HPDE6-E6E7 (cell line): ENCODE measurements around the gene B3GALT6.
A peak's percentile ranks its signal among the peaks of the same experiment; 100 is the strongest.
"Not testable (repeated sequence)": the region's sequence is repeated elsewhere in the genome, so short reads cannot be mapped to it uniquely, and the experiment has no call there.

Experiments
- DNase-seq: peaks from one replicate; pipeline ENCODE4 v3.0.0; 2011; ENCODE audit warnings: missing footprints; ENCODE audit errors: extremely low spot score

The B3GALT6 gene

DNA sequence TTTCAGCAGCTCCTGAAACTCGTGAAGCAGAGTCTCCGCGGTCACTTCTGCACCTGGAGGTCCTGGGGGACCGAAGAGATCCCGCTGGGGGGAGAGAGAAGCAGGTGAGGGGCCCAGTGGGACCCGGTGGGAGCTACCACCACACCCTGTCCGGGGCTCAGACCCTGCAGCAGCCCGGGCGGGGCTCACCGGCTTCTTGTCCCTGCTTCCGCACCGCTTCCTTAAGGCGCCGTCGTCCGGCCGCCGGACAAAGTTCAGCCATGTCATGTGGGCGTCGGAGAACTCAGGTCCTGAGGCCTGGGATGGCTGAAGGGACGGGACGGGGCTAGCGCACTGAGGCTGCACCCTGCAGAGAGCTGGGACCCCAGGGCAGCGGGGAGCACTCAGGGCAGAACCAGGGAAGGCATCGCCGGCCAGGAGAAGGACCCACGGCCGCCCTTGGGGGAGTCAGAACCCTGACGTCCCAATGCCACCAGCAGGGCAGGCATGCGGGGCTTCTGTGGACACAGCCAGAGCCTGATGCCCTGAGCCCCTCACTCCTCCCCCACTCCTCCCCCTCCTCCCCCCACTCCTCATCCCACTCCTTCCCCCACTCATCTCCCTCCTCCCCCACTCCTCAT is 12.3 kb downstream of the B3GALT6 start:
- DNase-seq: no peak

DNA sequence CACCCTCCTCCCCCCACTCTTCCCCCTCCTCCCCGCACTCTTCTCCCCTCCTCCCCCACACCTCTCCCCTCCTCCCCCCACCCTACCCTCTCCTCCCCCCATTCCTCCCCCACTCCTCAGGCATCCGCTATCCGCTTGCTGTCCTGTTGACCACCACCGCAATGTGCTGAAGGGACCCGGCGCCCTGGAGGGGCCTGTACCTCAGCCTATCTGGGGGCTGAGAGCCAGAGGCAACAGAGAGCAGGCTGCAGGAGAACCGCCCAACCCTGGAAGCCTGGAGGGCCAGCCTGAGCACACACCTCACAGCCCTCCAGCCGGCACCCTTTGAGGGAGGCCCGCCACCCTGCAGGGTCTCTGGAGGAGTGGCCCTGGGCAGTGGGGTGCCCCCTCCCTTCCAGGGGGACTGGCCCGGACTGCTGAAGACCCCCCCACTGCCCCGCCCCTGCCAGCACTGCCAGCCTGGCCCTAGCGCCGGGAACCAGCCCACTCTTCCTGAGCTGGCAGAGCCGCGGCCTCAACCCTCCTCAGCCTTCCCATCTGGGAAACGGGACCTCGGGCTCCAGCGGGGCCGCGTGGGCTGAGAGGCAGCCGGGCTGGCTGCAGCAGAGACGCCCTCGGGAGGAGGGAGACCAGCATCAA is 13.3 kb downstream of the B3GALT6 start:
- DNase-seq: no peak

- DNase-seq: no peak
These were observed 14.0 kb downstream of the B3GALT6 start for GRCh38 chr1:1245817-1246576.

- DNase-seq: no peak
These were observed 14.7 kb downstream of the B3GALT6 start, which contains the start of gene C1QTNF12 for GRCh38 chr1:1246577-1247340. Gene C1QTNF12 (minus strand): TSS chr1:1246722. CDS start chr1:1246690, 32 bp downstream.

DNA sequence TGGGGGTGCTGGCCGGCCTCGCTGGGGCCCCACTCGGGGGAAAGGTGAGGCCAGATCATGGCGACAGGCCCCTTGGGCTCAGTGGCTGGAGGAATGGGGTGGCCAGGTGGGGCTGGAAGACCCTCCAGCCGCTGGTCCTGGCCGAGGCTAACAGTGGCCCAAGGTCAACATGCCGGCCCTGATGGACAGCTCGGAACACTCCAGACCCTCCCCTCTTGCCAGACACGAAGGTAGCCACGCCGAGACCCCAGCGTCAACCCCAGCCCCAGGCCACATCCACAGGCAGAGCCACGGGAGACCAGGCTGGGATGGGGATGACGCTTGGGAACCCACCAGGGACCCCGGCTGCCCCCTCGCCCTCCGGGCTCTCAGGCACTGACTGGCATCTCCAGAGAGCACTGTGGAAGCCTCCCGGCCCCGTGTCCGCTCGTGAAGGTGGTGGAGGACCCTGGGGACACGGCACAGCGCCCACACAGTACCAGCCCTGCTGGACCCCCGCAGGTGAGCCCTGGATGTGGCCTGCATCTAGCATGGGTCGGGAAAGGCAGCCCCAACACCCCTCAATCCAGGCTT is 15.4 kb downstream of the B3GALT6 start:
- DNase-seq: no peak

DNA sequence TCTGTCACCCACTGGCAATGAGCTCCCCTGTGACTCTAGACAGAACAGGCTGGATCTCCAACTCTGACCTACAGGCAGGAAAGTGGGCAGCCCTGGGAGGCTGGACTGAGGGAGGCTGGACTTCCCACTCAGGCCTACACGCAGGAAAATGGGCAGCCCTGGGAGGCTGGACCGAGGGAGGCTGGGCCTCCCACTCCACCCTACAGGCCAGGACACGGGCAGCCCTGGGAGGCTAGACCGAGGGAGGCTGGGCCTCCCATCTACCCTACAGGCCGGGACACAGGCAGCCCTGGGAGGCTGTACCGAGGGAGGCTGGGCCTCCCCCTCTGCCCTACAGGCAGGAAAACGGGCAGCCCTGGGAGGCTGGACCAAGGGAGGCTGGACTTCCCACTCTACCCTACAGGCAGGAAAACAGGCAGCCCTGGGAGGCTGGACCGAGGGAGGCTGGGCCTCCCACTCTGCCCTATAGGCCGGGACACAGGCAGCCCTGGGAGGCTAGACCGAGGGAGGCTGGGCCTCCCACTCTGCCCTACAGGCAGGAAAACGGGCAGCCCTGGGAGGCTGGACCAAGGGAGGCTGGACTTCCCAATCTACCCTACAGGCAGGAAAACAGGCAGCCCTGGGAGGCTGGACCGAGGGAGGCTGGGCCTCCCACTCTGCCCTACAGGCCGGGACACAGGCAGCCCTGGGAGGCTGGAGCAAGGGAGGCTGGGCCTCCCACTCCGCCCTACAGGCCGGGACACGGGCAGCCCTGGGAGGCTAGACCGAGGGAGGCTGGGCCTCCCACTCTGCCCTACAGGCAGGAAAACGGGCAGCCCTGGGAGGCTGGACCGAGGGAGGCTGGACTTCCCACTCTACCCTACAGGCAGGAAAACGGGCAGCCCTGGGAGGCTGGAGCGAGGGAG is 16.2 kb downstream of the B3GALT6 start:
- not testable (repeated sequence) for DNase-seq

DNA sequence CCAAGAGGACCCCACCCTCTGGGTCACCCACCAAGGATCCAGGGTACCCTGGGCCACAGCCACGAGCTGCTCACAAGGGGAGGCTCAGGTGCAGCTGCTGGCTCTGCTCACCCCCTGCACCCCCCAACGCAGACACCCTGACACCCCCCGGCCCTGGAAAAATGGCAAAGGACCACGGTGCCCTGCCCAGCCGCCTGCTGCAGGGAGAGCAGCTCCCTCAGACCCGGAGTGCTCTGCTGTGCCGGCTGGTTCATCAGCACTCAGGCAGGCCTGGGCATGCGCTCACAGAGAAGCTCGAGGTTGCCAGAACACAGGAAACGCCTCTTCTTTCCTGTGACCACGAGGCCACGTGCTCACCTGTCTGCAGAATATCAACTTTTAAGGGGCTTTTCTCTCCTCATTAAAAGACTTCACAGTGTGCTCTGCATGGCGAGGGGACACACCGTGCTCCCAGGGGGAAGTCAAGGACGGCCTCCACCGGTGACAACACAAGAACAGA is 18.8 kb downstream of the B3GALT6 start:
- peak; percentile 95 for DNase-seq

GRCh38 chr1:1253314-1253713 is 21.3 kb downstream of the B3GALT6 start:
- DNase-seq: no peak

DNA sequence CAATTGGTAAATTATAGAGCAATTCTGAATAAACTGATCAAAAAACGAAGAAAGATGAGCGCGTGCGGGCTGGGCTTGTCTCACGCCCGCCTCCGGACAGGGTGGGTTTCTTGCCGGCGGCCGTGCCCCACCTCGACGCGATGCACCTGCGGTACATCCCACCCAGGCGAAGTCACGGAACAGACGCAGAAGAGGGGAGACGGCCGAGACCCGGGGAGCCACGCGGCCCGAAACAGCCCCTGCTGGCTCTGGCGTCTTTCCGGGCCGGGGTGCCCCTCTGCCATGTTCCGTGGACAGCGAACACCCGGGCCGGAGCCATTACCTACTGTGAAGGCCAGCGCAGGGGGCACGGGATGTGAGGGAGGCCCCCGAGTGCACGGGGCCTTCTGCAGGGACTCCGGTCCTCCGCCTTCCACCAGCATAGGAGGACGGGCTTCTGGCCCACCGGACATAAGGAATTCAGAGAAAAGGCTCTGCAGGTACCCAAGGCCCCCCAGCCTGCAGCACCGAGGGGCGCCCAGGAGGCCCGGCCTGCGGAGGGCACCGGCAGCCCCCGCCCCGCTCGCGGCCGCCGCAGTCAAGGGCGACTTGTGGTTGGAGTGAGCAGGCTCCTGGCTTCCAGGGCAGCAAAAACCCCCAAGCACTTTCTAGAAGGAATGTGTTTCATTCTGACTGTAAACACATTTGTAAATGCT is 22.1 kb downstream of the B3GALT6 start:
- DNase-seq: no peak

DNA sequence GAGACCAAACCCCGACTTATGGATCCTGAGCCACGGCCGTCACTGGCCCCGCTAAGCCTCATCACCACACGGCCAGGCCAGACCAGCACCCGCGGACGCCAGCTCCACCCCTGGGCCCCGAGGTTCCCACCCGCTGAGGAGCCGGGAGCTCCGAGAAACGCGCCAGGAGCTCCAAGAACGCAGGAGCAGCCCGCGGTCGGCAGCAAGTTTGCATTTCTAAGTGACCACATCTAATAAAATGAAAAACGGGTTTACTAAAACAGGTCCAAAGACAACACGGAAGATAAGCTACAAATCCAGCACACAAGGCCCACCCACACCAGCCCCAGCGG is 22.6 kb downstream of the B3GALT6 start:
- no peak for DNase-seq

- no peak for DNase-seq
These were observed 23.0 kb downstream of the B3GALT6 start for GRCh38 chr1:1255078-1255477.

- no peak for DNase-seq
These were observed 23.6 kb downstream of the B3GALT6 start for GRCh38 chr1:1255611-1256010.

DNA sequence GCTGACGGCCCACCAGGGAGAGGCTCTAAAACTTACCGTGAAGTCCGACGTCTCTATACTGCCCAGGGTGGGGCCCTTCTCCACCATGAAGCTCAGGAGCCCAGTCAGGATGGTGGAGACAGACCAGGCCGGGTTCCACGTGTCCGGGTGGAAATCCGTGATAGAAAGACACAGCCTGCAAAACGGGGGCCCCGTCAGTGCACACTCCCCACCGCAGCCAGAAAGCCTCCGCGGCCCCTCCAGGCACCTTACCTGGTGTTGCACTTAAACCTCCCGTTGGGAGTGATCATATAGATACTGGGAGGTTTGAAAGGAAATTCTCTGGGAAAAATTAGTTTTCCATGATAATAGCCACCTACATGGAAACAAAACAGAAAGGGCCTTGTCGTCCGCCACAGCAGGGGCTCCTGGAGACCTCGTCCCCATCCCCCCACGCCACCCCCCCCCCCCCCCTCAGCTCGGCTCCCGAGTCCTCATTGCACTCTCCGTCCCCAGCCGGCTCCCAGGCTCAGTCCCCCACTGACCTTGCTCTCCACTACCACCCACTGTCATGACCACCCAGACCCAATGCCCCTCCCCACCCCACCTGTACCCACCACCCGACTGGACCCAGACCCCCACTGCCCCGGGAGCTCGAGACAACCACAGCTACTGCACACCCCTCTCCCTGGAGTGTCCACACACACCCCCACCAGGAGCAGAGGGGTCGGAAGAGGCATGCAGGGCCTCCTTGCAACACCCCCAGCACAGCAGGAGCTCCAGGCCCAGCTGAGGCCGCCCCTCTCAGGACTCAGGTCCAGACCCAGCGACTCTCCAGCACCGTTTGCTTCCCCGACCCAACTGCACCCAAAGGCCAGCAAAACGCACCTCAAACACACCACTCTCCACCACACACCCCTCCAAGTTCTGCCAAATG is 25.2 kb downstream of the B3GALT6 start:
- no peak for DNase-seq

DNA sequence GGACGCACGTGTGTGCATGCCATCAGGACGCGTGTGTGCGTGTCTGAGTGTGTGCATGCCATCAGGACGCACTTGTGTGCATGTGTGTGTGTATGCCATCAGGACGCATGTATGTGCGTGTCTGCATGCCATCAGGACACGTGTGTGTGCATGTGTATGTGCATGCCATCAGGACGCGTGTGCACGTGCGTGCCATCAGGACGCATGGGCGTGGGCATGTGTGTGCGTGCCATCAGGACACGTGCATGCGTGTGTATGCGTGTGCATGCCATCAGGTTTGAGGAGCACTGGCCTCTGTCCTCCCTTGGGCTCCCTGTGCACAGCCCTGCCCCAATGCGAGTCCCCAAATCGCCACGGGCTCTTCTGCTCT is 27.1 kb downstream of the B3GALT6 start:
- no peak for DNase-seq

DNA sequence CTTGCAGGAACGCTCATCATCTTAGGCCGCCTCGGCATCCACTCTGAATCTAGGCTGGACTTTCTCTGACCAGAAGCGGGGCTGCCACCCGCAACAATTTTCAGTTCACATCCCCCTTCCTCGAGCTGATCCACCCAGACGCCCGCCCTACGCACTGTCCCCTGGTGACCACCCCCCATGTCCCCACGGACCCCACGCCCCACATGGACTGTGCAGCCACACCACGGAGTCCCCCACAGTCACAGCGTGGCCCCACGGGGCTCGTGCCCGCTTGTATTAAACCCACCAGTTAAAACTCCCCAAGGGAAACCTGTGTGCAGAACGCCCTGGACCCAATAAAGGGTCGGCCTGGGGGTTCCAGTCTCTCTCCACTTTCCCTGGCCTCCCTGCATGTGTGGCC is 27.5 kb downstream of the B3GALT6 start:
- no peak for DNase-seq

DNA sequence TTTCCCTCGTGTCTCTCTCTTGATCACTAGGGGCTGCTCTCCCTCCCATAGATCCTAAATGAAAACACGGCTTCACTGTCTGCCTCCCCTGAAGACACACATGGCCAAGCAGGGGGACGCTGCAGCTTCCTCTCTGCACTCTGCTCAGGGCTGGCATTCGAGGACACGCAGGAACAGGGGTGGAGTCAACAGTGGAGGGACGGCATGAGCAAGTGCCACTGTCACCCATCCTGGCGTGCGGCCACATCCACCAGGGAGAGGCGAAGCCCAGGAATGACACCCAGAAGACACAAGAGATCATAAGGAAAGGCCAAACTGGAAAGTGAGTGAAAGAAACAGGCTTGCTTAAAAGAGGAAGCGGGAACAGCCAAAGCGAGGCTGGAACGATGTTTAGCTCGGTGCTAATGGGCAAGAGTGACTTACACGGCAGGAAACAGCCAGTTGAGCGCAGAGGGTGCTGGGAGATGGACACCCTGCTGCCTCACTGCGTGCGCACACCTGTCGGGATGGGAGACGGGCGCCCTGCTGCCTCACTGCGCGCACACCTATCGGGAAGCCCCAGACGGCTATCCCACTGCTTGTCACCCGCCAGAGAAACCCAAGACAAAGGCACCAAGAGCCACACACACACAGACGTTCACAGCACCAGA is 28.0 kb downstream of the B3GALT6 start:
- no peak for DNase-seq

- DNase-seq: no peak
These were observed 29.0 kb downstream of the B3GALT6 start for GRCh38 chr1:1260843-1261560.

GRCh38 chr1:1262071-1262470 is 30.0 kb downstream of the B3GALT6 start:
- DNase-seq: no peak
